Psoas muscle (tissue), 8 donors: Measurements from ENCODE around the gene C2CD2. TPM values are rescaled to one million over a fixed set of nuclear protein-coding genes. Genes with fewer than 3 reads are reported as not detected.

Experiments used
- ATAC-seq, 4 donors: fragments of 200-7000 bp; cut with Tn5 transposase; one replicate each; pipeline ENCODE4 v1.9.1; 2020; ENCODE audit warnings: moderate library complexity in 3 of 4, mild to moderate bottlenecking in 2 of 4
- DNase-seq, 2 donors: peaks; one replicate each; pipeline ENCODE4 v3.0.0-alpha.2; 2020
- H3K27ac ChIP-seq: fragments of 200-600 bp; one replicate; pipeline ENCODE4 v1.8.0; 2022
- H3K27me3 ChIP-seq, 3 donors: fragments of 200-600 bp in 1 of 3; one replicate each; pipeline versions ENCODE4 v1.6.1 to v1.8.0; 2013 to 2022; ENCODE audit warnings: low read length in 2 of 3, mild to moderate bottlenecking in 2 of 3, moderate library complexity in 1 of 3; ENCODE audit not compliant: insufficient read depth in 3 of 3
- H3K36me3 ChIP-seq, 2 donors: fragments of 200-600 bp in 1 of 2; one replicate each; pipeline versions ENCODE4 v1.6.1 to v1.8.0; 2013 to 2022; ENCODE audit warnings: low read depth in 1 of 2, mild to moderate bottlenecking in 1 of 2, moderate library complexity in 1 of 2; ENCODE audit not compliant: insufficient read depth in 1 of 2
- H3K4me1 ChIP-seq: fragments of 200-600 bp; one replicate; pipeline ENCODE4 v1.8.0; 2022
- H3K4me3 ChIP-seq: fragments of 200-600 bp; one replicate; pipeline ENCODE4 v1.8.0; 2022; ENCODE audit warnings: mild to moderate bottlenecking
- H3K9me3 ChIP-seq: fragments of 200-600 bp; one replicate; pipeline ENCODE4 v1.8.0; 2022
- WGBS, 3 donors: extraction: QIAGEN DNeasy Blood & Tissue Kit; methylation state at CpG; one replicate each; pipeline versions ENCODE4 v1.1.6 to v1.1.7; 2013; 5-methylcytosine and 5-hydroxymethylcytosine counted together
- intact Hi-C, 2 donors: fragments of 100-400 bp; cut with DNase I; formaldehyde crosslinking; loops; one replicate each; pipeline versions ENCODE4 v1.11.0 to v1.14.2; 2022
- polyA plus RNA-seq, 3 donors: library from polyadenylated mRNA; stranded (reverse); fragments of 200-250 nt; gene quantifications; one replicate each; pipeline ENCODE4 v1.2.3, GENCODE V29; 2013
- total RNA-seq, 4 donors: library from RNA; stranded (reverse); fragmentation: NEBNext Ultra II Directional in 2 of 4; extraction: Animal tissue kit (Norgen Biotek cat#: 25700) in 2 of 4; gene quantifications; one replicate each; pipeline versions ENCODE4 v1.2.1 to v1.2.4, GENCODE V29; 2021 to 2023
- TF ChIP-seq, protein P1 (sequence below): fragments of 200-600 bp; IDR thresholded peaks from one replicate; pipeline ENCODE4 v1.8.0; 2022; ENCODE audit warnings: antibody characterized with exemption
- donor health status: healthy with polysubstance abuse.
- donor health status: DM: no; HTN: no; CAD: no; lungs with moderate emphysema.
- donor health status: Bipolar disorder and iron deficiency.
- donor health status: healthy.
- donor health status: DM: yes; HTN: yes; CAD: no.
- donor health status: DM: no; HTN: no; CAD: no.
- donor health status: DM: no; HTN: no; CAD: no.
- donor health status: DM: yes; HTN: yes; CAD: no.

C2CD2 gene
- total and polyA plus RNA-seq, 7 donors, result 1.6 to 6.6 (median 3.2) TPM

DNA sequence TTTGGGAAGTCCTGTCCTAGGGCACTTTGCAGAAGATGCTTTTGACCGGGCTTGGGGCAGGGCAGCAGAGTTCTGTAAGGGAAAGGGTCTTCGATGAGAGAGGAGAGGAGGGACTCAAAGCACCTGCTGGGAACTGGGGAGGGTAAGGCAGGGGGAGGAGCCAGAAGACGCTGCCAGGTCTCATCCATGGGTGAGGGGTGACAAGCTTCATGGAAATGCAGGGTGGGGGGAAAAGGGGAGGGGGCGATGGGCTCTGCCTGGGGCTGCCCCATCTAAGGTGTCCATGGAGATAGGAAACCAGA, 20.9 kb upstream of the C2CD2 start:
- Histone ChIP-seq H3K36me3 (no peaks in the 10 kb centered on the region), H3K4me3 (no peak overlapping the region), H3K4me1 (no peaks in the 10 kb centered on the region), H3K27ac (no peak overlapping the region), H3K27me3 (peaks cover 0 to 3% (median 0%) of the 10 kb centered on the region in 3 donors), H3K9me3 (no peaks in the 10 kb centered on the region)
- DNase-seq, result no peak
- WGBS, 3 donors, result 84 to 87% (median 87%) methylated on average over 4 of the region's 4 CpGs
- TF ChIP-seq, protein P1, sequence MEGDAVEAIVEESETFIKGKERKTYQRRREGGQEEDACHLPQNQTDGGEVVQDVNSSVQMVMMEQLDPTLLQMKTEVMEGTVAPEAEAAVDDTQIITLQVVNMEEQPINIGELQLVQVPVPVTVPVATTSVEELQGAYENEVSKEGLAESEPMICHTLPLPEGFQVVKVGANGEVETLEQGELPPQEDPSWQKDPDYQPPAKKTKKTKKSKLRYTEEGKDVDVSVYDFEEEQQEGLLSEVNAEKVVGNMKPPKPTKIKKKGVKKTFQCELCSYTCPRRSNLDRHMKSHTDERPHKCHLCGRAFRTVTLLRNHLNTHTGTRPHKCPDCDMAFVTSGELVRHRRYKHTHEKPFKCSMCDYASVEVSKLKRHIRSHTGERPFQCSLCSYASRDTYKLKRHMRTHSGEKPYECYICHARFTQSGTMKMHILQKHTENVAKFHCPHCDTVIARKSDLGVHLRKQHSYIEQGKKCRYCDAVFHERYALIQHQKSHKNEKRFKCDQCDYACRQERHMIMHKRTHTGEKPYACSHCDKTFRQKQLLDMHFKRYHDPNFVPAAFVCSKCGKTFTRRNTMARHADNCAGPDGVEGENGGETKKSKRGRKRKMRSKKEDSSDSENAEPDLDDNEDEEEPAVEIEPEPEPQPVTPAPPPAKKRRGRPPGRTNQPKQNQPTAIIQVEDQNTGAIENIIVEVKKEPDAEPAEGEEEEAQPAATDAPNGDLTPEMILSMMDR, result no peak
- ATAC-seq, result no peak
- intact Hi-C loops, result no loop called here

DNA sequence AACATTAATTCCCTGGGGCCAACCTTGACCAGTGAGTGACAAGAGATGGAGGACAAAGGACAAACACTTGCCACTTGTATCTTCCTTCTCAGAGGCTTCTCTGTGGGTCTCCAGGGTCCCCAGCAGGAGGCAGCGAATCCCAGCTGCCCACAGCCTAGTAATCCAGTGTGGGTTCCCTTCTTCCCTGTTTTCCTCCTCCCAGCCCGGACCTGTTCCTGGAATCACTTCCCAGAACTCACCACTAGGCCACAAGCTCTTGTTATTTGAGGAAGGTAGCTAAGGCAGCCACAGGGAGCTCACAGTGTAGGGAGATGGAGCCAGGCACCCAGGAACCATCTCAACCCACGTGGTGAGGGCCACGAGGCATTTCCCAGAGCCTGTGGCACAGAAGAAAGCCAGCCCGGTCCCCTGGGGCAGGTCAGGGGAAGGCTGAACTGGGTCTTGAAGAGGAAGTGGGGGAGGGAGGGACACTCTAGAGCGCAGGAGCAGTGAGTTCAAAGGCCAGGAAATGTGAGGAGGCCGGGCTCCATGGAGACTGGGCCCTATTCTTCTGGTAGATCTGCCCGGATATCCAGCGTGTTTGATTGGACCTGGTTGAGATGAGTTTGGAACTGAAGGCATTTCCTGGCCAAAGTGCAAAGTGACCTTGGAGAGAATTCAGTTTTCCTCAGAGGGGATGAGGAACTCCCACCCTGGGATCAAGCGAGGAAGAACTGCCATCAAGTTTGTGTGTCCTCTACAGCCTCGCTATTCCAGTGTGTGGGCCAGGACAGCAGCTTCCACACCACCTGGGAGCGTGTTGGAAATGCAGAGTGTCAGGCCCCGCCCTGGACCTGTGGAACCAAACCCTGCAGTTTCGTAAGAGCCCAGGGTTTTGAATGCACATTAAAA, 20.3 kb upstream of the C2CD2 start:
- WGBS, 3 donors, result 59 to 63% (median 59%) methylated on average over 14 of the region's 14 CpGs
- peak in 2 of 4 donors; percentile 15 to 24 for ATAC-seq
- Histone ChIP-seq H3K4me3 (no peak overlapping the region), H3K27ac (no peak overlapping the region), H3K27me3 (peaks cover 0 to 3% (median 0%) of the 10 kb centered on the region in 3 donors), H3K36me3 (no peaks in the 10 kb centered on the region), H3K4me1 (no peaks in the 10 kb centered on the region), H3K9me3 (no peaks in the 10 kb centered on the region)
- TF ChIP-seq, protein P1, result no peak
- intact Hi-C loops, result no loop called here
- peak in 1 of 2 donors; percentile 32 for DNase-seq

DNA sequence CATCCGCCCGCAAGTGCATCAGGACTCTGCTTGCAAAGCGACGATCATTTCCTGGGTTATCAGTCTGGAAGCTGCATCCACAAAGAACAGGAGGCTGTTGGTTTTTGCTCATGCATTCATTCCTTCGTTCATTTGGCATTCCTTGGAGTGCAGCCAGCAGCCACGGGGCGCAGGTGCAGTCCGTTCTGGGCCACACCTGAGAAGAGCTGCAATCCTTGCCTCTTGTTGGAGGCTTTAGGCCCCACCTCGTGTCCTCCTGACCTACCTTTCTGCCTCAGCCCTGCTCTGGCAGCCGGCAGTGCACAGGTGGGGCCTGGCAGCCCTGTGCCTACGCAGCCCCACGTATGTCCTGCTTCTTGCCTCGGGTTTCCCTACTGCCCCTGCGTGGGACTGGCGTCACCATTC, 19.6 kb upstream of the C2CD2 start:
- WGBS, 3 donors, result 83 to 88% (median 85%) methylated on average over 15 of the region's 15 CpGs
- no peak overlapping the region for H3K4me3 ChIP-seq
- H3K4me1 ChIP-seq, result no peaks in the 10 kb centered on the region
- no peak for ATAC-seq
- H3K9me3 ChIP-seq, result no peaks in the 10 kb centered on the region
- intact Hi-C loops, result no loop called here
- no peak for DNase-seq
- no peak overlapping the region for H3K27ac ChIP-seq
- peaks cover 0 to 3% (median 0%) of the 10 kb centered on the region in 3 donors for H3K27me3 ChIP-seq
- TF ChIP-seq, protein P1, result no peak
- H3K36me3 ChIP-seq, result no peaks in the 10 kb centered on the region

DNA sequence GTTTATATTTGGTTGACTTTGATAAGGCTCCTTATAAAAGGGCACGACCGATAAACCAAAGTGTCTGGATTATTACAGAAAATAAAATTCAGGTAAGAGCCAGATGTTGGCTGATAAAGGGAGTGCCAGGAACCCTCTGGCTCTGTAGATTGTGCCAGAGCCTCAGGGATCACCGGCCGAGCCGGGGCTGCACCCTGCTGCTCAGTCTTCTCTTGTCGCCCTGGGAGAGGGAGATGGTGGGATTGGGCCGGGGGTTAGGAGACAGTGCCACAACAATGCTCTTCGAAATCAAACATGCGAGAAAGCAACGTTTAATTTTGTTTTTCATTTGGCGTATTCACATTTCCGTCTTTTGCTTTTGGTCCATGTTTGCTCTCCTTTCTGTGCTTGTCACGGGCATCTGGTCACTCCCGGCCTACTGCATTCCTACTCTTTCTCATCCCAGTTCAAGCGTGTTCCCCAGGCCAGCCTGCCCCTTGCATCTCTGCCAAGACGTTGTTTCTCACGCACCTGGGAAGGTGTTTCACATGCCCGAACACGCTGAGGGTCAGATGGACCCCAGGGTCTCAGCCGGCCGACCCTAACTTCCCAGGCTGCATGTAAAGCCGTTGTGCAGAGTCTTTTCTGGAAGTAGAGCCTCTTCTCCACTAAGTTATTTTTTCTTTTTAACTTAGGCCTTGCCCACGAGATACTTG, 18.8 kb upstream of the C2CD2 start:
- Histone ChIP-seq H3K36me3 (no peaks in the 10 kb centered on the region), H3K27ac (no peak overlapping the region), H3K4me1 (no peaks in the 10 kb centered on the region), H3K27me3 (peaks cover 0 to 3% (median 0%) of the 10 kb centered on the region in 3 donors), H3K4me3 (no peak overlapping the region), H3K9me3 (no peaks in the 10 kb centered on the region)
- WGBS, 3 donors, result 92 to 94% (median 94%) methylated on average over 23 of the region's 23 CpGs
- TF ChIP-seq, protein P1, result no peak
- intact Hi-C loops, result no loop called here
- DNase-seq (peak in 1 of 2 donors; percentile 27), ATAC-seq (no peak)
